ENCODE measurements around the gene FRAS1. TPM values are rescaled to one million over a fixed set of nuclear protein-coding genes. Genes with fewer than 3 reads are reported as not detected.

Gene FRAS1
- total RNA-seq, 2 donors from 2014 or later, result 2.1 to 4.0 TPM

- Histone ChIP-seq H3K4me1 (no peaks in the 10 kb centered on the region), H3K36me3 (no peaks in the 10 kb centered on the region), H3K4me3 (no peak overlapping the region), H3K9ac (ENCODE audit: low read depth in 2 of 2, low read length in 2 of 2) (no peak overlapping the region), H3K27me3 (no peaks in the 10 kb centered on the region), H3K9me3 (no peaks in the 10 kb centered on the region), H3K27ac (no peak overlapping the region)
- TF ChIP-seq, protein P1, sequence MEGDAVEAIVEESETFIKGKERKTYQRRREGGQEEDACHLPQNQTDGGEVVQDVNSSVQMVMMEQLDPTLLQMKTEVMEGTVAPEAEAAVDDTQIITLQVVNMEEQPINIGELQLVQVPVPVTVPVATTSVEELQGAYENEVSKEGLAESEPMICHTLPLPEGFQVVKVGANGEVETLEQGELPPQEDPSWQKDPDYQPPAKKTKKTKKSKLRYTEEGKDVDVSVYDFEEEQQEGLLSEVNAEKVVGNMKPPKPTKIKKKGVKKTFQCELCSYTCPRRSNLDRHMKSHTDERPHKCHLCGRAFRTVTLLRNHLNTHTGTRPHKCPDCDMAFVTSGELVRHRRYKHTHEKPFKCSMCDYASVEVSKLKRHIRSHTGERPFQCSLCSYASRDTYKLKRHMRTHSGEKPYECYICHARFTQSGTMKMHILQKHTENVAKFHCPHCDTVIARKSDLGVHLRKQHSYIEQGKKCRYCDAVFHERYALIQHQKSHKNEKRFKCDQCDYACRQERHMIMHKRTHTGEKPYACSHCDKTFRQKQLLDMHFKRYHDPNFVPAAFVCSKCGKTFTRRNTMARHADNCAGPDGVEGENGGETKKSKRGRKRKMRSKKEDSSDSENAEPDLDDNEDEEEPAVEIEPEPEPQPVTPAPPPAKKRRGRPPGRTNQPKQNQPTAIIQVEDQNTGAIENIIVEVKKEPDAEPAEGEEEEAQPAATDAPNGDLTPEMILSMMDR (IDR thresholded peaks at IDR 0.05), result no peak
- no peak for DNase-seq
- intact Hi-C loops (cut with DNase I), result no loop called here
Measured at GRCh38 chr4:78432896-78433295, 375.8 kb downstream of the FRAS1 start.

DNA sequence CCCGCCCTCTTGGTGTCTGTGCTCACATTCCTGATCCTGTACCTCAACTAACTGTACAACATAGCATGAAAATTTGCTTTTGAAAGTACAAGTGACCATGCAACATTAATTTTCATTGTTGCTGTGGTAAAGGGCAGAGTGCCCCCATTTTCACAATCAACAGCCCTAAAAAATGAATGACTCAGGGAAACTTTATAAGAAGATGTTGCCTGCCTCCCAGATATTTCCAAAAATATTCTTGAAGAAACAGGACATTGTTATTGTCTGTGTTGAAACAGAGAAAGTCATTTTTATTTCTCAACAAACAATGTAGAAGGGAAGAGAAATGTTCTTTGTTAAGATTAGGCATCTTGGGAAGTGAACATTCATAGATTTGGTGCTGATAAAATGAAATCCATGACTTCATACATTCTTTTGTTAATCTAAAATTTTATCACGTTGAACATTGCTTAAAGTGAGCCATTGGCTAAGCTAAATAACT, 380.5 kb downstream of the FRAS1 start:
- H3K27me3 ChIP-seq, result no peaks in the 10 kb centered on the region
- no peaks in the 10 kb centered on the region for H3K36me3 ChIP-seq
- TF ChIP-seq, protein P1 (IDR thresholded peaks at IDR 0.05), result no peak
- no peak for DNase-seq
- H3K9me3 ChIP-seq, result no peaks in the 10 kb centered on the region
- H3K27ac ChIP-seq, result no peak overlapping the region
- no peaks in the 10 kb centered on the region for H3K4me1 ChIP-seq
- H3K4me3 ChIP-seq, result no peak overlapping the region
- intact Hi-C loops (cut with DNase I), result no loop called here
- H3K9ac ChIP-seq (ENCODE audit: low read depth in 2 of 2, low read length in 2 of 2), result no peak overlapping the region

GRCh38 chr4:78439328-78439727, 382.2 kb downstream of the FRAS1 start:
- H3K27ac ChIP-seq, result no peak overlapping the region
- intact Hi-C loops (cut with DNase I), result no loop called here
- no peak for DNase-seq

GRCh38 chr4:78441756-78442155, 384.6 kb downstream of the FRAS1 start:
- Histone ChIP-seq H3K27me3 (no peaks in the 10 kb centered on the region), H3K9ac (ENCODE audit: low read depth in 2 of 2, low read length in 2 of 2) (no peak overlapping the region), H3K27ac (no peak overlapping the region), H3K9me3 (no peaks in the 10 kb centered on the region), H3K4me3 (no peak overlapping the region), H3K36me3 (no peaks in the 10 kb centered on the region), H3K4me1 (no peaks in the 10 kb centered on the region)
- no peak for DNase-seq
- TF ChIP-seq, protein P1 (IDR thresholded peaks at IDR 0.05), result no peak
- intact Hi-C loops (cut with DNase I), result no loop called here

More at GRCh38 chr4:78439328-78439727, 382.2 kb downstream of the FRAS1 start:
- no peaks in the 10 kb centered on the region for H3K4me1 ChIP-seq
- H3K4me3 ChIP-seq, result no peak overlapping the region
- TF ChIP-seq, protein P1 (IDR thresholded peaks at IDR 0.05), result no peak
- H3K9ac ChIP-seq (ENCODE audit: low read depth in 2 of 2, low read length in 2 of 2), result no peak overlapping the region
- no peaks in the 10 kb centered on the region for H3K9me3 ChIP-seq
- no peaks in the 10 kb centered on the region for H3K27me3 ChIP-seq
- H3K36me3 ChIP-seq, result no peaks in the 10 kb centered on the region

GRCh38 chr4:78446619-78447018, 389.5 kb downstream of the FRAS1 start:
- H3K4me1 ChIP-seq, result no peaks in the 10 kb centered on the region
- no peak overlapping the region for H3K4me3 ChIP-seq
- TF ChIP-seq, protein P1 (IDR thresholded peaks at IDR 0.05), result no peak
- no peaks in the 10 kb centered on the region for H3K36me3 ChIP-seq
- intact Hi-C loops (cut with DNase I), result no loop called here
- no peak for DNase-seq
- no peak overlapping the region for H3K9ac ChIP-seq (ENCODE audit: low read depth in 2 of 2, low read length in 2 of 2)
- no peaks in the 10 kb centered on the region for H3K9me3 ChIP-seq
- no peaks in the 10 kb centered on the region for H3K27me3 ChIP-seq
- H3K27ac ChIP-seq, result no peak overlapping the region
